ENCODE results near the gene OR7A5. TPM values are rescaled to one million over a fixed set of nuclear protein-coding genes. Genes with fewer than 3 reads are reported as not detected.

OR7A5 gene
- total RNA-seq, 1 donor from 2014 or later = not detected

DNA sequence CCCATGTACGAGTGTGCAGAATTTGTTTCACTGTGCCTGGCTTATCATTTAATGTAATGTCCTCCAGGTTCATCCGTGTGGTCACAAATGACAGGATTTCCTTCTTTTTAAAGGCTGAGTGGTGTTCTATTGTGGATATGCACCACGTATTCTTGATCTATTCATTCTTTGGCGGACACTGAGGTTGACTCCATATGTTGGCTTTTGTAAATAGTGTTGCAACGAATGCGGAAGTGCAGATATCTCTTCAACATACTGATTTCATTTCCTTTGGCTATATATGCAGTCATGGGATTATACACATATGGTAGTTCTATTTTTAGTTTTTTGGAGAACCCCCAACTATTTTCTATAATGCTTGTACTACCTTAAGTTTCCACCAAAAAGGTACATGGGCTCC, 13.0 kb downstream of the OR7A5 start:
- Mint-ChIP-seq H3K27ac (ENCODE audit: unreplicated experiment) (no peak overlapping the region), H3K27me3 (ENCODE audit: low read depth) (no peaks in the 10 kb centered on the region), H3K36me3 (ENCODE audit: low read depth) (no peaks in the 10 kb centered on the region), H3K4me1 (ENCODE audit: low read depth) (no peaks in the 10 kb centered on the region), H3K9me3 (ENCODE audit: low read depth) (peaks cover 15% of the 10 kb centered on the region), H3K4me3 (ENCODE audit: unreplicated experiment) (no peak overlapping the region)
- no peak for DNase-seq (ENCODE audit: low spot score)
- TF ChIP-seq, protein P1, sequence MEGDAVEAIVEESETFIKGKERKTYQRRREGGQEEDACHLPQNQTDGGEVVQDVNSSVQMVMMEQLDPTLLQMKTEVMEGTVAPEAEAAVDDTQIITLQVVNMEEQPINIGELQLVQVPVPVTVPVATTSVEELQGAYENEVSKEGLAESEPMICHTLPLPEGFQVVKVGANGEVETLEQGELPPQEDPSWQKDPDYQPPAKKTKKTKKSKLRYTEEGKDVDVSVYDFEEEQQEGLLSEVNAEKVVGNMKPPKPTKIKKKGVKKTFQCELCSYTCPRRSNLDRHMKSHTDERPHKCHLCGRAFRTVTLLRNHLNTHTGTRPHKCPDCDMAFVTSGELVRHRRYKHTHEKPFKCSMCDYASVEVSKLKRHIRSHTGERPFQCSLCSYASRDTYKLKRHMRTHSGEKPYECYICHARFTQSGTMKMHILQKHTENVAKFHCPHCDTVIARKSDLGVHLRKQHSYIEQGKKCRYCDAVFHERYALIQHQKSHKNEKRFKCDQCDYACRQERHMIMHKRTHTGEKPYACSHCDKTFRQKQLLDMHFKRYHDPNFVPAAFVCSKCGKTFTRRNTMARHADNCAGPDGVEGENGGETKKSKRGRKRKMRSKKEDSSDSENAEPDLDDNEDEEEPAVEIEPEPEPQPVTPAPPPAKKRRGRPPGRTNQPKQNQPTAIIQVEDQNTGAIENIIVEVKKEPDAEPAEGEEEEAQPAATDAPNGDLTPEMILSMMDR (IDR thresholded peaks at IDR 0.05) = no peak

DNA sequence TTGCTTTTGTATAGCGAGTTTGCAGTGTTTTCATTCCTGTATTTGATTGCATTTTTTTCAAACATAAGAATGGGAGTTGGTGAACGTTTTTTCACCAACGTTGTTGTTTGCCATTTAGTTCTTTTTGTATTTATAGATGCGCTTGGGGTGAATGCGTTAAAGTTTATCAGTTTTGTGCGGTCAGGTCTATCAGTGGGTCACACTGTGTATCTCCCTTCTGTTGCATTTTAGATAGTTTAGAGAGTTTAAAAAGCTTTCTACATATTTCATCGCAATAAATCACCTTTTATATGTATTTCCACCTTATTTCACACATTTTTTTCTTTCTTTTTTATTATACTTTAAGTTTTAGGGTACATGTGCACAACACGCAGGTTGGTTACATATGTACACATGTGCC, 16.4 kb downstream of the OR7A5 start:
- Mint-ChIP-seq H3K9me3 (ENCODE audit: low read depth) (peaks cover 9% of the 10 kb centered on the region), H3K27ac (ENCODE audit: unreplicated experiment) (no peak overlapping the region), H3K4me1 (ENCODE audit: low read depth) (no peaks in the 10 kb centered on the region), H3K36me3 (ENCODE audit: low read depth) (no peaks in the 10 kb centered on the region), H3K4me3 (ENCODE audit: unreplicated experiment) (no peak overlapping the region), H3K27me3 (ENCODE audit: low read depth) (no peaks in the 10 kb centered on the region)
- no peak for DNase-seq (ENCODE audit: low spot score)
- TF ChIP-seq, protein P1 (IDR thresholded peaks at IDR 0.05) = no peak

DNA sequence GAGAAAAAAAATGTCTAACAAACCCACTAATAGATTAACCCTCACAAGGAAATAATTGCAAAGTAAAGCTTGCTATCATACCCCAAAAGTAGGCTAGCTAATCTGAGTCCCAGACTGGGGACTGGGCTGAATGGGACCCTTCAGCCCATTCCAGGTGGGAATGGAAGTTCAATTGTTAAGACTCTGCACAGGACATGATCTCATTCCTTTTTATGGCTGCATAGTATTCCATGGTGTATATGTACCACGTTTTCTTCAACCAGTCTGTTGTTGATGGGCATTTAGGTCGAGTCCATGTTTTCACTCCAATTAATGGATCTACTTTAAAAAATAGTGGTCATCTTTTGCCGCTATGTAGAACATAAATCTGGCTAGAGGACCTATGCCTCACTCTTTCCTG, 17.9 kb downstream of the OR7A5 start:
- no peak overlapping the region for H3K4me3 Mint-ChIP-seq (ENCODE audit: unreplicated experiment)
- TF ChIP-seq, protein P1 (IDR thresholded peaks at IDR 0.05) = no peak
- no peaks in the 10 kb centered on the region for H3K4me1 Mint-ChIP-seq (ENCODE audit: low read depth)
- H3K27ac Mint-ChIP-seq (ENCODE audit: unreplicated experiment) = no peak overlapping the region
- no peaks in the 10 kb centered on the region for H3K36me3 Mint-ChIP-seq (ENCODE audit: low read depth)
- H3K9me3 Mint-ChIP-seq (ENCODE audit: low read depth) = peaks cover 9% of the 10 kb centered on the region
- no peaks in the 10 kb centered on the region for H3K27me3 Mint-ChIP-seq (ENCODE audit: low read depth)
- DNase-seq (ENCODE audit: low spot score) = no peak

DNA sequence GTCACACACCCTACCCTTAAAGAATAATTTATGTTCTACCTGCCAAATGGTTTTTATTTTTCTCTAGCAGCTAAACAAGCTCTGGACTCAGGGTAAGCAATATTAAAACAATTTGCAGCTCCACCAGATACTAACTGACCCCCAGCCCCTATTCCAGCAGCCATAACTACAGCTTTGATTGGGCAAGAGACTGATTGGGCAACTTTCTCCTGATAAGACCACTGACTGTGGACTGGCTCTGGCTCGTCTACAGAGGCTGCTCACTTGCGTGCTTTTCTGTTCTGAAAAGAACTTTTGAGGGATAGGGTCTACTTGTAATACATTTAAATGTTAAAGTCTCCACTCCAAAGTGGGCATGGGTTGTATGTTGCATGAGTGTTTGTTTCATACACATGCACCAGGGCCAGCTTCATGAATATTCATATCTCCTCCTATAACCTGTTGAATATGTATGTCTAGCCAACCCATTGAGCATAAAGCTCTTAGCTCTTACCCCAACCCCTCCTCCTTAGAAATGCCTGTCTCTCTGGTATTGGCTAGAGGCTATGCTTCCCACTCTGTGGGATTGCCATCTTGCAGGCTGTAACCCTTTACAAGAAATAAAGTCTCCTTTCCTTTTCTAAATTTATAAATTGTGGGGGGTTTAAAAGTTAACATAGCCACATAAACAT, 19.9 kb downstream of the OR7A5 start:
- Mint-ChIP-seq H3K27me3 (ENCODE audit: low read depth) (no peaks in the 10 kb centered on the region), H3K36me3 (ENCODE audit: low read depth) (no peaks in the 10 kb centered on the region), H3K4me1 (ENCODE audit: low read depth) (no peaks in the 10 kb centered on the region), H3K9me3 (ENCODE audit: low read depth) (peaks cover 9% of the 10 kb centered on the region), H3K27ac (ENCODE audit: unreplicated experiment) (no peak overlapping the region), H3K4me3 (ENCODE audit: unreplicated experiment) (no peak overlapping the region)
- TF ChIP-seq, protein P1 (IDR thresholded peaks at IDR 0.05) = no peak
- no peak for DNase-seq (ENCODE audit: low spot score)

DNA sequence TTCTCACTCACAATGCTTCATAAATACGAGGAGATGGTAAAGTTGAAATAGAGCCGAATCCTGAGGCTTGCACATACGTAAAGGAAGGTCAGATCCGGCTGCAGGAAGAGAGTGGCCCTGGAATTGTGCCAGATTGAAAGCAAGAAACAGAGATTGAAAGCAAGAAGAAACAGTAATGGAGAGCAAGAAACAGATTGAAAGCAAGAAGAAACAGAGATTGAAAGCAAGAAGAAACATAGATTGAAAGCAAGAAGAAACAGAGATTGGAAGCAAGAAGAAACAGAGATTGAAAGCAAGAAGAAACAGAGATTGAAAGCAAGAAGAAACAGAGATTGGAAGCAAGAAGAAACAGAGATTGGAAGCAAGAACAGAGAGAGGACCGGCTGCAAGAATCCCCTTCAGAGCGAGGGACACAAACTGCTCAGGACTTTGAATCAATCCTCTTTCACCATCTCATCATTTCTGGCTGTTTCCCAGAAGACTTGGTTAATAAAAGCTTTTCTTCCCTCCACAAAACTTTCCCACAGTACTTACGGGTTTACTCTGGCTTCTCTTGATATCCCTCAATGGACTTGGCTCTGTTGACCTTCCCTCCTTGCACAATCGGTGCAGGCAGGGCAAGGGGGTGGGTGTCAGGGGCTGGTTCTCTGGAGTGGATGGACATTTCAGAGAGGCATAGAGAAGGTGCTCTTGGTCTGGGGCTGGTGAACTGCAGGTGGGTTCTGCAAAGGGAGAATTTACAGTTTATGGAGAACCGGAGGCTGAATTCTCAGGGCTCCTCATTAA, 25.5 kb downstream of the OR7A5 start:
- peaks cover 2% of the 10 kb centered on the region for H3K27me3 Mint-ChIP-seq (ENCODE audit: low read depth)
- H3K9me3 Mint-ChIP-seq (ENCODE audit: low read depth) = no peaks in the 10 kb centered on the region
- no peak overlapping the region for H3K27ac Mint-ChIP-seq (ENCODE audit: unreplicated experiment)

More for the DNA sequence above, 25.5 kb downstream of the OR7A5 start:
- no peak for DNase-seq (ENCODE audit: low spot score)
- H3K36me3 Mint-ChIP-seq (ENCODE audit: low read depth) = no peaks in the 10 kb centered on the region
- no peak overlapping the region for H3K4me3 Mint-ChIP-seq (ENCODE audit: unreplicated experiment)
- H3K4me1 Mint-ChIP-seq (ENCODE audit: low read depth) = no peaks in the 10 kb centered on the region
- TF ChIP-seq, protein P1 (IDR thresholded peaks at IDR 0.05) = no peak

Measured in chondrocyte (in vitro differentiated cells).